Kidney epithelial cell (primary cell): ENCODE results near the gene CUL1. TPM values are rescaled to one million over a fixed set of nuclear protein-coding genes. Genes with fewer than 3 reads are reported as not detected.

ENCODE experiments used
- DNase-seq: peaks from one replicate; pipeline ENCODE4 v3.0.0-alpha.2; 2010; ENCODE audit warnings: low read depth
- H3K27me3 ChIP-seq: 2 replicates; pipeline ENCODE4 v1.6.0; 2011; ENCODE audit warnings: low read length; ENCODE audit not compliant: control insufficient read depth, insufficient read depth
- H3K36me3 ChIP-seq: 2 replicates; pipeline ENCODE4 v1.5.1; 2011; ENCODE audit warnings: low read length; ENCODE audit not compliant: control insufficient read depth, insufficient read depth
- H3K4me3 ChIP-seq: 2 replicates; pipeline ENCODE4 v1.5.1; 2011; ENCODE audit warnings: low read depth, mild to moderate bottlenecking, control low read depth, low read length
- total RNA-seq: library from RNA; depleted of rRNA; stranded (reverse); fragments of >200 nt; gene quantifications from 2 replicates; pipeline ENCODE4 v1.2.3, GENCODE V29; 2015
- TF ChIP-seq, protein P1 (sequence below): IDR thresholded peaks from 2 replicates; pipeline ENCODE4 v1.5.1; 2011; ENCODE audit warnings: mild to moderate bottlenecking, moderate library complexity, low read length, control low read depth, inconsistent platforms; ENCODE audit not compliant: insufficient read depth, poor library complexity, severe bottlenecking

Gene CUL1
- total RNA-seq, 1 donor from 2014 or later: 41.3 TPM

DNA sequence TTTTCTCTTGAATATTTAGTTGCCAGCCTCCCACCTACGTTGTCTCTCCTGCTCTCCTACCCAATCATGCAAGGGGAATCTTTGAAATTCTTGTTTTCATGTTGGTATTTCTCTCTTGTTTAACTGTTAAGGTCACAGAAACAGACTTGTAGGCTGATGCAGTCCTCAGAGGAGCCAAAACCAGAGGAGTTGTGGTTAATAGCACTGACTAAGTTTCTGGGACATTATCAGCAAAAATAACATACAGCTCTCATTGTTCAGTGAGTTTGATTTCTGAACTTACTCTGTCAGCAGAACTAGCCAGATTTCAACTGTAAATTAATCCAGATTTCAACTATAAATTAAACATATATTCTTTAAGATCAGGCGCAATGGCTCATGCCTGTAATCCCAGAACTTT, 11.1 kb upstream of the CUL1 start:
- Histone ChIP-seq H3K4me3 (no peak overlapping the region), H3K36me3 (no peaks in the 10 kb centered on the region), H3K27me3 (no peaks in the 10 kb centered on the region)
- no peak for DNase-seq
- TF ChIP-seq, protein P1, sequence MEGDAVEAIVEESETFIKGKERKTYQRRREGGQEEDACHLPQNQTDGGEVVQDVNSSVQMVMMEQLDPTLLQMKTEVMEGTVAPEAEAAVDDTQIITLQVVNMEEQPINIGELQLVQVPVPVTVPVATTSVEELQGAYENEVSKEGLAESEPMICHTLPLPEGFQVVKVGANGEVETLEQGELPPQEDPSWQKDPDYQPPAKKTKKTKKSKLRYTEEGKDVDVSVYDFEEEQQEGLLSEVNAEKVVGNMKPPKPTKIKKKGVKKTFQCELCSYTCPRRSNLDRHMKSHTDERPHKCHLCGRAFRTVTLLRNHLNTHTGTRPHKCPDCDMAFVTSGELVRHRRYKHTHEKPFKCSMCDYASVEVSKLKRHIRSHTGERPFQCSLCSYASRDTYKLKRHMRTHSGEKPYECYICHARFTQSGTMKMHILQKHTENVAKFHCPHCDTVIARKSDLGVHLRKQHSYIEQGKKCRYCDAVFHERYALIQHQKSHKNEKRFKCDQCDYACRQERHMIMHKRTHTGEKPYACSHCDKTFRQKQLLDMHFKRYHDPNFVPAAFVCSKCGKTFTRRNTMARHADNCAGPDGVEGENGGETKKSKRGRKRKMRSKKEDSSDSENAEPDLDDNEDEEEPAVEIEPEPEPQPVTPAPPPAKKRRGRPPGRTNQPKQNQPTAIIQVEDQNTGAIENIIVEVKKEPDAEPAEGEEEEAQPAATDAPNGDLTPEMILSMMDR: no peak

GRCh38 chr7:148688526-148688925, 10.2 kb upstream of the CUL1 start:
- H3K36me3 ChIP-seq: no peaks in the 10 kb centered on the region
- no peak for DNase-seq
- H3K27me3 ChIP-seq: no peaks in the 10 kb centered on the region
- no peak overlapping the region for H3K4me3 ChIP-seq
- TF ChIP-seq, protein P1: no peak

- no peak for DNase-seq
- Histone ChIP-seq H3K27me3 (no peaks in the 10 kb centered on the region), H3K4me3 (no peak overlapping the region), H3K36me3 (no peaks in the 10 kb centered on the region)
- TF ChIP-seq, protein P1: no peak
These were observed 5.1 kb upstream of the CUL1 start for GRCh38 chr7:148693651-148694050.

- TF ChIP-seq, protein P1: no peak
- Histone ChIP-seq H3K36me3 (no peaks in the 10 kb centered on the region), H3K4me3 (no peak overlapping the region), H3K27me3 (no peaks in the 10 kb centered on the region)
- DNase-seq: no peak
These were observed 4.1 kb upstream of the CUL1 start for GRCh38 chr7:148694631-148695030.

GRCh38 chr7:148695953-148696352, 2.8 kb upstream of the CUL1 start:
- Histone ChIP-seq H3K36me3 (no peaks in the 10 kb centered on the region), H3K27me3 (no peaks in the 10 kb centered on the region), H3K4me3 (no peak overlapping the region)
- DNase-seq: no peak
- TF ChIP-seq, protein P1: no peak

DNA sequence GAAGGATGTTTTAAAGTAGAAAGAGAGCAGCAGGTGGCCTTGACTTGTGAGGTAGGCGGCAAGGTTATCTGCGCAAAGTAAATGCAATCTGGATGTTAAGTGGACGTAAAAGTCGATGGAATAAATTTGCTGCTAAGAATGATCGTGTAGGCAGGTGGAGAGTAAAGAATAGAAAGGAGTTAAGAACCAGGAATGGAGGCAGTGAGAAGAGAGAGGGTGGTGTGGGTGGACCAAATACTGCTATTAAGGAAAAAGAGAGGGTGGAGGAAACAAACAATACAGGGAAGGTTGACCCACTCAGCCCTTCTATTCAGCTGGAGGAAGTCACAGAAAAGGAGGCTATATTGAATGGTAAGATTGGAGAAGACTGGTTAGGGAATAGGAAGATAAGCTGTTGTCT, 1.9 kb upstream of the CUL1 start:
- H3K36me3 ChIP-seq: no peaks in the 10 kb centered on the region
- TF ChIP-seq, protein P1: no peak
- H3K27me3 ChIP-seq: no peaks in the 10 kb centered on the region
- no peak for DNase-seq
- H3K4me3 ChIP-seq: no peak overlapping the region
